Gastroesophageal sphincter (tissue), 3 donors: ENCODE data around the gene GSK3B.

ENCODE experiments used
- CTCF ChIP-seq, 4 experiments: fragments of 200-600 bp in 2 of 4; fragments of 450-650 bp in 2 of 4; sonication (generic) in 1 of 4; IDR thresholded peaks; one replicate each; pipeline ENCODE4 v1.5.1; 2017 to 2019; ENCODE audit warnings: antibody characterized with exemption in 4 of 4, mild to moderate bottlenecking in 2 of 4, moderate library complexity in 2 of 4
- EP300 ChIP-seq: sonication (generic); formaldehyde crosslinking; IDR thresholded peaks from one replicate; pipeline ENCODE4 v1.6.1; 2017; ENCODE audit warnings: antibody characterized with exemption, mild to moderate bottlenecking
- POLR2A ChIP-seq, 2 donors: fragments of 450-650 bp; IDR thresholded peaks; one replicate each; pipeline ENCODE4 v1.6.1; 2017; ENCODE audit warnings: antibody characterized with exemption in 2 of 2, mild to moderate bottlenecking in 2 of 2, moderate library complexity in 1 of 2
- POLR2AphosphoS5 ChIP-seq: sonication (generic); formaldehyde crosslinking; IDR thresholded peaks from one replicate; pipeline ENCODE4 v1.6.1; 2017; ENCODE audit warnings: antibody characterized with exemption

DNA sequence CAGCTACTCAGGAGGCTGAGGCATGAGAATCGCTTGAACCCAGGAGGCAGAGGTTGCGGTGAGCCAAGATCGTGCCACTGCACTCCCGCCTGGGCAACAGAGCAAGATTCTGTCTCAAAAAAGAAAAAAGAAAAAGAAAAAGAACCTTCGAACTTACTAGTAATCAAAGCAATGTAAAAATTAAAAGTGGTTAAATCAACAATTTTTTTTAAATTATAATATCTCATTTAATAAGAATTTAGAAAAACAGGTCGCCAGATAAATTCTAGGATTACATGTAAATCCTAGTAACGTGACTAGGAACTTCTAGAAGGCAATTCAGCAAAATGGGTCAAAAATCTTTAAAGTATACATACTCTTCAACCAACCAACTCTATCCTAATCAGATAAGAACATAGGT is 37.2 kb downstream of the GSK3B start:
- TF ChIP-seq POLR2AphosphoS5 (no peak), CTCF (IDR thresholded peaks at IDR 0.05) (no peak), EP300 (no peak), POLR2A (IDR thresholded peaks at IDR 0.05) (no peak)
